ENCODE results near the gene GADD45G.

- TF ChIP-seq, protein P1, sequence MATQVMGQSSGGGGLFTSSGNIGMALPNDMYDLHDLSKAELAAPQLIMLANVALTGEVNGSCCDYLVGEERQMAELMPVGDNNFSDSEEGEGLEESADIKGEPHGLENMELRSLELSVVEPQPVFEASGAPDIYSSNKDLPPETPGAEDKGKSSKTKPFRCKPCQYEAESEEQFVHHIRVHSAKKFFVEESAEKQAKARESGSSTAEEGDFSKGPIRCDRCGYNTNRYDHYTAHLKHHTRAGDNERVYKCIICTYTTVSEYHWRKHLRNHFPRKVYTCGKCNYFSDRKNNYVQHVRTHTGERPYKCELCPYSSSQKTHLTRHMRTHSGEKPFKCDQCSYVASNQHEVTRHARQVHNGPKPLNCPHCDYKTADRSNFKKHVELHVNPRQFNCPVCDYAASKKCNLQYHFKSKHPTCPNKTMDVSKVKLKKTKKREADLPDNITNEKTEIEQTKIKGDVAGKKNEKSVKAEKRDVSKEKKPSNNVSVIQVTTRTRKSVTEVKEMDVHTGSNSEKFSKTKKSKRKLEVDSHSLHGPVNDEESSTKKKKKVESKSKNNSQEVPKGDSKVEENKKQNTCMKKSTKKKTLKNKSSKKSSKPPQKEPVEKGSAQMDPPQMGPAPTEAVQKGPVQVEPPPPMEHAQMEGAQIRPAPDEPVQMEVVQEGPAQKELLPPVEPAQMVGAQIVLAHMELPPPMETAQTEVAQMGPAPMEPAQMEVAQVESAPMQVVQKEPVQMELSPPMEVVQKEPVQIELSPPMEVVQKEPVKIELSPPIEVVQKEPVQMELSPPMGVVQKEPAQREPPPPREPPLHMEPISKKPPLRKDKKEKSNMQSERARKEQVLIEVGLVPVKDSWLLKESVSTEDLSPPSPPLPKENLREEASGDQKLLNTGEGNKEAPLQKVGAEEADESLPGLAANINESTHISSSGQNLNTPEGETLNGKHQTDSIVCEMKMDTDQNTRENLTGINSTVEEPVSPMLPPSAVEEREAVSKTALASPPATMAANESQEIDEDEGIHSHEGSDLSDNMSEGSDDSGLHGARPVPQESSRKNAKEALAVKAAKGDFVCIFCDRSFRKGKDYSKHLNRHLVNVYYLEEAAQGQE (IDR thresholded peaks at IDR 0.05): no peak
- TF ChIP-seq PHF8 (IDR thresholded peaks at IDR 0.05; ENCODE audit: borderline replicate concordance, low read depth) (no peak), SREBF2 (IDR thresholded peaks at IDR 0.05) (no peak), POLR2A (IDR thresholded peaks at IDR 0.05; ENCODE audit: low read length) (no peak), HDAC2 (IDR thresholded peaks at IDR 0.05) (no peak), SMC3 (IDR thresholded peaks at IDR 0.05) (no peak), TP53 (CRISPR knock-in tag; IDR thresholded peaks at IDR 0.05) (no peak), HOXA7 (CRISPR knock-in tag; IDR thresholded peaks at IDR 0.05) (no peak), EHMT2 (IDR thresholded peaks at IDR 0.05; ENCODE audit: low read depth) (no peak), E2F6 (IDR thresholded peaks at IDR 0.05; ENCODE audit: borderline replicate concordance, low read depth) (no peak), CHD4 (IDR thresholded peaks at IDR 0.05; ENCODE audit: borderline replicate concordance) (no peak)
- TF ChIP-seq, protein P2, sequence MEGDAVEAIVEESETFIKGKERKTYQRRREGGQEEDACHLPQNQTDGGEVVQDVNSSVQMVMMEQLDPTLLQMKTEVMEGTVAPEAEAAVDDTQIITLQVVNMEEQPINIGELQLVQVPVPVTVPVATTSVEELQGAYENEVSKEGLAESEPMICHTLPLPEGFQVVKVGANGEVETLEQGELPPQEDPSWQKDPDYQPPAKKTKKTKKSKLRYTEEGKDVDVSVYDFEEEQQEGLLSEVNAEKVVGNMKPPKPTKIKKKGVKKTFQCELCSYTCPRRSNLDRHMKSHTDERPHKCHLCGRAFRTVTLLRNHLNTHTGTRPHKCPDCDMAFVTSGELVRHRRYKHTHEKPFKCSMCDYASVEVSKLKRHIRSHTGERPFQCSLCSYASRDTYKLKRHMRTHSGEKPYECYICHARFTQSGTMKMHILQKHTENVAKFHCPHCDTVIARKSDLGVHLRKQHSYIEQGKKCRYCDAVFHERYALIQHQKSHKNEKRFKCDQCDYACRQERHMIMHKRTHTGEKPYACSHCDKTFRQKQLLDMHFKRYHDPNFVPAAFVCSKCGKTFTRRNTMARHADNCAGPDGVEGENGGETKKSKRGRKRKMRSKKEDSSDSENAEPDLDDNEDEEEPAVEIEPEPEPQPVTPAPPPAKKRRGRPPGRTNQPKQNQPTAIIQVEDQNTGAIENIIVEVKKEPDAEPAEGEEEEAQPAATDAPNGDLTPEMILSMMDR (IDR thresholded peaks at IDR 0.05): no peak
- TF ChIP-seq, protein P3, sequence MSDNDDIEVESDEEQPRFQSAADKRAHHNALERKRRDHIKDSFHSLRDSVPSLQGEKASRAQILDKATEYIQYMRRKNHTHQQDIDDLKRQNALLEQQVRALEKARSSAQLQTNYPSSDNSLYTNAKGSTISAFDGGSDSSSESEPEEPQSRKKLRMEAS (IDR thresholded peaks at IDR 0.05): no peak
- TF ChIP-seq, protein P4, sequence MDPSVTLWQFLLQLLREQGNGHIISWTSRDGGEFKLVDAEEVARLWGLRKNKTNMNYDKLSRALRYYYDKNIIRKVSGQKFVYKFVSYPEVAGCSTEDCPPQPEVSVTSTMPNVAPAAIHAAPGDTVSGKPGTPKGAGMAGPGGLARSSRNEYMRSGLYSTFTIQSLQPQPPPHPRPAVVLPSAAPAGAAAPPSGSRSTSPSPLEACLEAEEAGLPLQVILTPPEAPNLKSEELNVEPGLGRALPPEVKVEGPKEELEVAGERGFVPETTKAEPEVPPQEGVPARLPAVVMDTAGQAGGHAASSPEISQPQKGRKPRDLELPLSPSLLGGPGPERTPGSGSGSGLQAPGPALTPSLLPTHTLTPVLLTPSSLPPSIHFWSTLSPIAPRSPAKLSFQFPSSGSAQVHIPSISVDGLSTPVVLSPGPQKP (IDR thresholded peaks at IDR 0.05; ENCODE audit: low read depth, low read length): no peak
These were observed 18.4 kb downstream of the GADD45G start for GRCh38 chr9:89622933-89623861.

All from A549 (cell line).